ENCODE data around the gene KLHL26.

The KLHL26 gene

DNA sequence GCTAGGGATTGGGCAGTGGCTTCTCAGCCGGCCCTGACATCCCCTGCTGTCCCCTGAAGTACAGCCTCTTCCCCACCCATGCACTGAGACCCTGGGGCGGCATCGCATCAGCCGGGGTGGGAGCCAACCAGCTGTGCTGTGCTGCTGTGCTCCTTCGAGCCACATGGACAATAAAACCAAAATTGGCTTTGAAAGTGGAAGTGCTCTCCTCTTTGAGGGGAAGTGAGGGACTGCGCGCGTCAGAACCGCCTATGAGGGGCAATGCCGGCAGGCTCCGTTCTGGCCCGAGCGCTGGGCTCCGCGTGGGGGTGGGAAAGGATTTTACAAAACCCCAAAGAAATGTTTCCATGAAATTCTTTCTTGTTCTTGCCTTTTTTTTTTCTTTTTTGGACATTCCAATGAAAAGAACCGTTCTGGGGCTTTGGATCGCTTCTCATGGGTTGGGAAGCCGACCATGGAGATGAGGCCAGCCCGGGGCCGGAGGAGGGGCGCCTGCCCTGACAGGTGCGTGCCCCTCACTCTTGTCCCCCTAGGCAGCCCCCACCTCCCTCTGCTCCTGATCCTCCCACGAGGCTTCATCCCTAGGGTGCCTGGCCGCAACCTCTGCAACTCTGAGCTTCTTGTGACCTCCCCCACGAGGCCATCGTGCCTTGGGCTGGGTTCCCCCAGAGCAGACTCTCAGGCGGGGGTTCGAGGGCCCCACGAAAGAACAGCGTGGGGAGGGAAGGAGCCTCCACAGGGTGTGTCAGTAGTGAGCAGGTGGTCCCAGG is 22.6 kb downstream of the KLHL26 start:
- ATAC-seq (replicated peaks; ENCODE audit: extremely low read depth, poor library complexity, severe bottlenecking) = no peak
- Mint-ChIP-seq H3K27me3 (no peaks in the 10 kb centered on the region), H3K27ac (ENCODE audit: low read depth) (peak overlapping the region; percentile 75), H3K4me3 (peak overlapping the region; percentile 53), H3K36me3 (ENCODE audit: insufficient read depth) (peaks cover 7% of the 10 kb centered on the region), H3K4me1 (peaks cover 32% of the 10 kb centered on the region), H3K9me3 (no peaks in the 10 kb centered on the region)
- DNase-seq (ENCODE audit: low spot score in 2 of 2) = no peak

DNA sequence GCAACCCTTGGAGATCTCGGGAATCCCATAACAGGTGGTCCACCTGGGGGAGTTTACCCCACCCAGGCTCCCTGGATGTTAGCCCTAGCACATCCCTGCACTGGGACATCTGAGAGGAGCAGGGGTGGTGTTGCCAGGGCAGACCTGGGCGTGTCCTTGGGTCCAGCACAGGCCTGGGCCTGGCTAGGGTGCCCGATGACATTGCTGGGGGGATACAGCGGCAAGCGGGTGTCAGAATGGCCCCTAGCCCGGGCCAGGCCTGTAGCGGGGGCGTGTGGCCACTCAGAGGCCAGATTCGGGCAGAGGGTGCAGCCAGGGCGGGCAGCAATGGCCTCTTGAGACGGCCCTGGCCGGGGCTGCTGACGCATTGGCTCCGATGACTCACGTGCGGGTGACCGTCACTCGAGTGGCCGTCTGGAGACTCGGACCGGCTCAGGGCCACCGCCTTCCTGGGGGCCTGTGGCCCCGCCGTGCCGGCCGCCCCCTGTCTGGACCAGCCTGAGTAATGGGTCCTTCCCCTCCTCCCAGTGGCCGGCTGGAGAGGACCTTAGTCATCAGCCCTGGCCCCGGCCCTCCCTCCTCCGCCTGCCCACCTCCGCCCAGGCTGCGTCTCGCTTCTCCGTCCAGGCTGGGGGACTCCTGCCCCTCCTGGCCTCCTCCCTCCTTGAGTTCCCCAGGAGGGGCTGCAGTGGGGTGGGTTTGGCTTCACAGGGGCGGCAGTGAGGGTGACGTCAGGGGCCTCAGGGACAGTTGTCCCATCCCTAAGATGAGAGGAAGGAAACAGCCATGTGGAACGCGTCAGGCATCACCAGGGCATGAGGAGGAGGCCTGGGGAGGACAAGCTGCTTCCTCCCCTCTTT is 23.5 kb downstream of the KLHL26 start:
- ATAC-seq (replicated peaks; ENCODE audit: extremely low read depth, poor library complexity, severe bottlenecking) = no peak
- Mint-ChIP-seq H3K36me3 (ENCODE audit: insufficient read depth) (peaks cover 15% of the 10 kb centered on the region), H3K27ac (ENCODE audit: low read depth) (no peak overlapping the region), H3K4me3 (no peak overlapping the region), H3K4me1 (peaks cover 32% of the 10 kb centered on the region), H3K27me3 (no peaks in the 10 kb centered on the region), H3K9me3 (no peaks in the 10 kb centered on the region)
- no peak for DNase-seq (ENCODE audit: low spot score in 2 of 2)

DNA sequence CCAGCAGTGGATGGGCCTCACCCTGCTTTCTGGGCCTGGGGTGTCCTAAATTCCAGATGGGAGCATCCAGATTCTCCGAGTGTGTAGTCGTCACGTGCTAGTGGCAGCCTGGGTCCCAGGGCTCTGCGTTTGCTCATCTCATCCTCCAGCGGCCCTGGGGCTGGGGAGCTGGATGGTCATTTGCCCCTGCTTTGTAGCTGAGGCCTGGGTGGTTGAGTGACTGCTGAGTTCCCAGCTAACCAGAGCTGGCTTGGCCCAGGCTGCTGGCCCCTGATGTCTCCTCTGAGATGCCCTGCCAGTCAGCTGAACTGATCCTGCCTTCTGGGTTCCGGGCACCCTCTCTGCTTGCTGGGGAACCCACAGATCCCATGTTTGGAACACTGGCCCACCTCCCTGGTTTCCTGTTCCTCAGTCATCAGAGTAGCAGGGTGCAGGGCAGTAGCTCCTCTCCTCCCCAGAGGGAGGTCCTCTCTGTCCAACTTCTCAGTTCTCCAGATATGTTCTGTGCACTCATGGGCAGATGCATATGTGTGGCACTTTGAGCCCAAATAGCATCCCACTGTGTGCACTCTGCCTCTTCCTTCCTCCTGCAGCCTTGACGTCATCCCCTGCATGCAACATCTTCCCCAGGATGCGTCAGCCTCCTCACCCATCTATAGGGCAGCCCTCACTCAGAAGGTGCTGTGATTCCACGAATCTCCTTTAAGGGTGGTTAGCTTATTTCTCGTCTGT is 24.3 kb downstream of the KLHL26 start:
- H3K27ac Mint-ChIP-seq (ENCODE audit: low read depth) = no peak overlapping the region

DNA sequence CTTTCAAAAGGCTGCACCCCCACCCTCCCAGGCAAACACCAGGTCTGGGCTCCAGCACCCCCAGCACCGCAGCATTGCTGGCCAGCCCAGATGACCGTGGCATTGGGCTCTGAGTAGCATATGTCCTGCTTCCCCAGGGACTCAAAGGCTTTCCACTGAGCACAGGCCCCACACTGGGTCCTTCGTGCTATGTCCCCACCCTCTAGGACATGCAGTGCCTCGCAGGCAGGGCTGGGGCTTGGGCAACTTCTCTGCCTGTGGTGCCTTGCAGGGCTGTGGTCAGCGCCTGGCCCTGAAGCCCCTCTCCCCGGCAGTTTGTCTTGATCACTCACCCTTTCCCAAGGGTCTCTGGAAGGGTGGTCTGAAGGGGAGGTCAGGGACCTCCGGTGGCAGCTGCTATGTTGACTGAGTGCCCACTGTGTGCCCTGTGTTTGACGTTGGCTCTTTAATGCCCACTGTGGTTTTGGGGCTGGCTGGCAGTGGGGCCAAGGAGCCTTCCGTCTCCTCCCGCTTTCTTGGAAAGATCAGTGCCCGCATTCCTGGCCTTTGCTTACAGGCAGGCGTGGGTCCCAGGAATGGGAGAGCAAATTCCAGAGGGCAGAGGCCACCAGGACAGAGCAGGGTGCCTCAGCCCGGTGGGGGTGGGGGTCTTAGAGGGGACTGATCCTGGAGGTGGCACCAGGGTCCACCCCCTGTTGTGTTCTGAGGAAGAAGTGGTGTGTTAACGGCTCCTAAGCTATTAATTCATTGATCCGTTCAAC is 26.3 kb downstream of the KLHL26 start:
- H3K4me1 Mint-ChIP-seq = peaks cover 19% of the 10 kb centered on the region
- no peak overlapping the region for H3K4me3 Mint-ChIP-seq
- peaks cover 16% of the 10 kb centered on the region for H3K36me3 Mint-ChIP-seq (ENCODE audit: insufficient read depth)
- H3K27me3 Mint-ChIP-seq = no peaks in the 10 kb centered on the region
- no peaks in the 10 kb centered on the region for H3K9me3 Mint-ChIP-seq
- ATAC-seq (replicated peaks; ENCODE audit: extremely low read depth, poor library complexity, severe bottlenecking) (no peak), DNase-seq (ENCODE audit: low spot score in 2 of 2) (no peak)
- H3K27ac Mint-ChIP-seq (ENCODE audit: low read depth) = no peak overlapping the region

More for the DNA sequence above, 24.3 kb downstream of the KLHL26 start:
- Mint-ChIP-seq H3K4me1 (peaks cover 32% of the 10 kb centered on the region), H3K9me3 (no peaks in the 10 kb centered on the region), H3K4me3 (no peak overlapping the region), H3K27me3 (no peaks in the 10 kb centered on the region), H3K36me3 (ENCODE audit: insufficient read depth) (peaks cover 15% of the 10 kb centered on the region)
- DNase-seq (ENCODE audit: low spot score in 2 of 2) (no peak), ATAC-seq (replicated peaks; ENCODE audit: extremely low read depth, poor library complexity, severe bottlenecking) (no peak)

DNA sequence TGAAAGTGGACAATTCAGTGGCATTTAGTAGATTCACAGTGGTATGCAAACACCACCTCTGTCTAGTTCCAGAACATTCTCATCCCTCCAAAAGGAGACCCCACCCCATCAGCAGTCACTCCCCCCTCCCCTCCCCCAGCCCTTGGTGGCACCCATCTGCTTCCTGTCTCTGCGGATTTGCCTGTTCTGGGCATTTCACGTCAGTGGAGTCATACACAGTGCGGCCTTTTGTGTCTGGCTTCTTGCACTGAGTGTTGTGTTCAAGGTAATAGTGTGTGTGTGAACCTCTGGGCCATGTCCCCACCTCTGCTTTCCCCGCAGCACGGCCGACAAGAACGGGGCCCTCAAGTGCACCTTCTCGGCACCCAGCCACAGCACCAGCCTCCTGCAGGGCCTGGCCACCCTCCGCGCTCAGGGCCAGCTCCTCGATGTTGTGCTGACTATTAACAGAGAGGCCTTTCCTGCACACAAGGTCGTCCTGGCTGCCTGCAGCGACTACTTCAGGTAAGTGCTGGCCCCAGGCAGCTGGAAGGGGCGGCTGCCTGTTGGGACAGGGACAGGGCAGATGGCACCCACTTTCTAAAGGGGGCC is 27.2 kb downstream of the KLHL26 start:
- no peak overlapping the region for H3K4me3 Mint-ChIP-seq
- ATAC-seq (replicated peaks; ENCODE audit: extremely low read depth, poor library complexity, severe bottlenecking) (no peak), DNase-seq (ENCODE audit: low spot score in 2 of 2) (no peak)
- peaks cover 15% of the 10 kb centered on the region for H3K36me3 Mint-ChIP-seq (ENCODE audit: insufficient read depth)
- peaks cover 10% of the 10 kb centered on the region for H3K4me1 Mint-ChIP-seq
- no peak overlapping the region for H3K27ac Mint-ChIP-seq (ENCODE audit: low read depth)
- no peaks in the 10 kb centered on the region for H3K9me3 Mint-ChIP-seq
- H3K27me3 Mint-ChIP-seq = no peaks in the 10 kb centered on the region

DNA sequence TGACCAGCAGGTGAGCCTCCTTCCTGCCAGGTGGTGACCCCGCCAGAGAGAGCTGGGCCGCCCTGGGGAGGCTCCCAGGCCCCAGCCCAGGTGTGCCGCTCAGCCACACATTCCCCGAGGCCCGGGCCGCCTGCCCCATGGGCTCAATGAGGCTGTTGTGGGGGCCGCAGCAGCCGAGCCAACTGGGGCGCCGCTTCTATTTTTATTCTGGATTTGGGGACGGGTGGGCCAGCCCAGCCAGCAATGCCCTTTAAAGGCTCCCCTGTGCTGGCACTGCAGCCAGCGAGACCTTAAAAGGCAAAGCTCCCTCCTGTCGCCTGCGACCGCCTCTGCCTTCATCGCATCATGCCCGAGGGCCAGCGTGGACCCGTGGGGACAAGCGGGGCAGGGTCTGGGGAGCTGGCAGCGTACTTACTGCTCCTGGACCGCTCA is 29.0 kb downstream of the KLHL26 start:
- H3K4me1 Mint-ChIP-seq = peaks cover 16% of the 10 kb centered on the region
- peaks cover 20% of the 10 kb centered on the region for H3K36me3 Mint-ChIP-seq (ENCODE audit: insufficient read depth)
- H3K27ac Mint-ChIP-seq (ENCODE audit: low read depth) = no peak overlapping the region
- H3K4me3 Mint-ChIP-seq = no peak overlapping the region
- H3K27me3 Mint-ChIP-seq = no peaks in the 10 kb centered on the region
- no peaks in the 10 kb centered on the region for H3K9me3 Mint-ChIP-seq
- ATAC-seq (replicated peaks; ENCODE audit: extremely low read depth, poor library complexity, severe bottlenecking) (no peak), DNase-seq (ENCODE audit: low spot score in 2 of 2) (no peak)

DNA sequence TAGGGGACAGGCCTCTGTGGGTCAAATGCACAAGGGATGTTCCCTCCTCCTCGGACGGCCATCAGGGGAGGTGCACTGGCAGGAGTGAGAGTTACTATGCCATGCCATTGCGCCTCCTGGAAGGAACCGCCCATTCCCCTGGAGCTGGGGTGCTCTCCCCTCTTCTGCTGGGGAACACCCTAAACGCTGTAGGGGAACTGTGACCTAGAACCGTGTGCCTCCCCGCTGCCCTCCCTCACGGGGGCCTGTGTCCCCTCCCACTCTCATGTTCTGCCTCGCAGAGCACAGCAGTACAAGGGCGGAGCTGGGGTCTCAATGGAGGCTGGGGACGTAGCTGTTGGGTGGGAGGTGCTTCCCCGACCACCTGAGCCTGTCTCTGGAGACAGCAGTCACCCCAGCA is 29.5 kb downstream of the KLHL26 start:
- H3K27ac Mint-ChIP-seq (ENCODE audit: low read depth) = no peak overlapping the region
- H3K9me3 Mint-ChIP-seq = no peaks in the 10 kb centered on the region
- ATAC-seq (replicated peaks; ENCODE audit: extremely low read depth, poor library complexity, severe bottlenecking) = no peak
- no peak for DNase-seq (ENCODE audit: low spot score in 2 of 2)
- H3K27me3 Mint-ChIP-seq = no peaks in the 10 kb centered on the region
- H3K4me3 Mint-ChIP-seq = no peak overlapping the region
- H3K36me3 Mint-ChIP-seq (ENCODE audit: insufficient read depth) = peaks cover 20% of the 10 kb centered on the region
- H3K4me1 Mint-ChIP-seq = peaks cover 11% of the 10 kb centered on the region

DNA sequence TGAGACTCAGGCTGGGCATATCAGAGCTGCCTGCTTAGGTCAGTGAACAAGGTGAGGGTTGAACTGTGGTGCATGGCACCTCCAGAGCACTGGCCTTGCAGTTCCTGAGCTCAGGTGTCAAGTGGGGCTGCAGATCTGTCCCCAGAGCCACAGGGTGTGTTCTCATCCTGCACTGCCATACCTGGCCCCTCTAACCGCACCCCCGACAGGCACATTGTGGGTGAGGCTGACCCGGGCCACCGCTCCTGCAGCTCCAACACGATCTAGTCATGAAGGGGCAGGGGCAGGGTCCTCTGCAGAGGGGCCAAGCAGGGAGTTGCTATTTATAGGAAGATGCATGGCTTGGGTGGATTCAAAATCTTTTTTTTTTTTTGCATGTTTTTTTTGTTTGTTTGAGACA is 30.0 kb downstream of the KLHL26 start:
- Mint-ChIP-seq H3K36me3 (ENCODE audit: insufficient read depth) (peaks cover 20% of the 10 kb centered on the region), H3K4me1 (peaks cover 8% of the 10 kb centered on the region), H3K27ac (ENCODE audit: low read depth) (no peak overlapping the region), H3K9me3 (no peaks in the 10 kb centered on the region), H3K4me3 (no peak overlapping the region), H3K27me3 (no peaks in the 10 kb centered on the region)
- DNase-seq (ENCODE audit: low spot score in 2 of 2) (no peak), ATAC-seq (replicated peaks; ENCODE audit: extremely low read depth, poor library complexity, severe bottlenecking) (no peak)

DNA sequence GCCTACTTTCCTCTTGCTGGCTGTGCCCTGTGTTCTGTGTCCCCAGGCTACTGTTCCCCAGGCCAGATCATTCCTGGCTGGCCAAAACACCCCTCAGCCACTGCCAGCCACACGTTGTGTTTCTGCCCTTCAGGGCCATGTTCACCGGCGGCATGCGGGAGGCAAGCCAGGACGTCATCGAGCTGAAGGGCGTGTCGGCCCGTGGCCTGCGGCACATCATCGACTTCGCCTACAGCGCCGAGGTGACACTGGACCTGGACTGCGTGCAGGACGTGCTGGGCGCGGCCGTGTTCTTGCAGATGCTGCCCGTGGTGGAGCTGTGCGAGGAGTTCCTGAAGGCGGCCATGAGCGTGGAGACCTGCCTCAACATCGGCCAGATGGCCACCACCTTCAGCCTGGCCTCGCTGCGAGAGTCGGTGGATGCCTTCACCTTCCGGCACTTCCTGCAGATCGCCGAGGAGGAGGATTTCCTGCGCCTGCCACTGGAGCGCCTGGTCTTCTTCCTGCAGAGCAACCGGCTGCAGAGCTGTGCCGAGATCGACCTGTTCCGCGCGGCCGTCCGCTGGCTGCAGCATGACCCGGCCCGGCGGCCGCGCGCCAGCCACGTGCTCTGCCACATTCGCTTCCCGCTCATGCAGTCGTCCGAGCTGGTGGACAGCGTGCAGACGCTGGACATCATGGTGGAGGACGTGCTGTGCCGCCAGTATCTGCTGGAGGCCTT is 30.9 kb downstream of the KLHL26 start:
- no peaks in the 10 kb centered on the region for H3K27me3 Mint-ChIP-seq
- no peak for ATAC-seq (replicated peaks; ENCODE audit: extremely low read depth, poor library complexity, severe bottlenecking)
- no peak overlapping the region for H3K4me3 Mint-ChIP-seq
- H3K36me3 Mint-ChIP-seq (ENCODE audit: insufficient read depth) = peaks cover 20% of the 10 kb centered on the region
- no peak for DNase-seq (ENCODE audit: low spot score in 2 of 2)
- no peaks in the 10 kb centered on the region for H3K9me3 Mint-ChIP-seq
- H3K4me1 Mint-ChIP-seq = peaks cover 8% of the 10 kb centered on the region
- no peak overlapping the region for H3K27ac Mint-ChIP-seq (ENCODE audit: low read depth)

DNA sequence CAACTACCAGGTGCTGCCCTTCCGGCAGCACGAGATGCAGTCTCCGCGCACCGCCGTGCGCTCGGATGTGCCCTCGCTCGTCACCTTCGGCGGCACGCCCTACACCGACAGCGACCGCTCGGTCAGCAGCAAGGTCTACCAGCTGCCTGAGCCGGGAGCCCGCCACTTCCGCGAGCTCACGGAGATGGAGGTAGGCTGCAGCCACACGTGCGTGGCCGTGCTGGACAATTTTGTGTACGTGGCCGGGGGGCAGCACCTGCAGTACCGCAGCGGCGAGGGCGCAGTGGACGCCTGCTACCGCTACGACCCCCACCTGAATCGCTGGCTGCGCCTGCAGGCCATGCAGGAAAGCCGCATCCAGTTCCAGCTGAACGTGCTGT is 31.4 kb downstream of the KLHL26 start:
- Mint-ChIP-seq H3K27ac (ENCODE audit: low read depth) (no peak overlapping the region), H3K9me3 (no peaks in the 10 kb centered on the region), H3K4me3 (no peak overlapping the region), H3K4me1 (peaks cover 8% of the 10 kb centered on the region), H3K27me3 (no peaks in the 10 kb centered on the region), H3K36me3 (ENCODE audit: insufficient read depth) (peaks cover 20% of the 10 kb centered on the region)
- ATAC-seq (replicated peaks; ENCODE audit: extremely low read depth, poor library complexity, severe bottlenecking) = no peak
- DNase-seq (ENCODE audit: low spot score in 2 of 2) = no peak

DNA sequence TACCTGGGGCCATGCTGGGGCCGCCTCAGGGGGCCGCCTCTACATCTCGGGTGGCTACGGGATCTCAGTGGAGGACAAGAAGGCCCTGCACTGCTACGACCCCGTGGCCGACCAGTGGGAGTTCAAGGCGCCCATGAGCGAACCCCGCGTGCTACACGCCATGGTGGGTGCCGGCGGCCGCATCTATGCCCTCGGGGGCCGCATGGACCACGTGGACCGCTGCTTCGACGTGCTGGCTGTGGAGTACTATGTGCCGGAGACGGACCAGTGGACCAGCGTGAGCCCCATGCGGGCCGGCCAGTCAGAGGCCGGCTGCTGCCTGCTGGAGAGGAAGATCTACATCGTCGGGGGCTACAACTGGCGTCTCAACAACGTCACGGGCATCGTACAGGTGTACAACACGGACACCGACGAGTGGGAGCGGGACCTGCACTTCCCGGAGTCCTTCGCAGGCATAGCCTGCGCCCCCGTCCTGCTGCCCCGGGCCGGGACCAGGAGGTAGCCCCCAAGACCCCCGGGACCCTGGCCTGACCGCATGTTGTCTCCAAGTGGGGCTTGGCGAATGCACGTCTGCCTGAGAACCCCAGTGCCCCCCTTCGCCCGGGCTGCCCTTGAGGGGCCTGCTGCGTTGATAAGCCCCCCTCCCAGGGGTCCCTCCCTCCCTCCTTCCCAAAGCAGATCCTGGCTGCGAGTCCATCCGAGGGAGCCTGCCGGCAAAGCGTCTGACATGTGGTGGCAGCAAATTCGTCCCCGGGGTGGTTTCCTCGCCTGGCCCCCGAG is 32.1 kb downstream of the KLHL26 start:
- no peak overlapping the region for H3K27ac Mint-ChIP-seq (ENCODE audit: low read depth)
- peaks cover 20% of the 10 kb centered on the region for H3K36me3 Mint-ChIP-seq (ENCODE audit: insufficient read depth)
- no peak for ATAC-seq (replicated peaks; ENCODE audit: extremely low read depth, poor library complexity, severe bottlenecking)
- DNase-seq (ENCODE audit: low spot score in 2 of 2) = no peak
- no peaks in the 10 kb centered on the region for H3K9me3 Mint-ChIP-seq
- no peak overlapping the region for H3K4me3 Mint-ChIP-seq
- peaks cover 8% of the 10 kb centered on the region for H3K4me1 Mint-ChIP-seq
- H3K27me3 Mint-ChIP-seq = no peaks in the 10 kb centered on the region

All from central memory CD8-positive, alpha-beta T cell (primary cell).